Endodermal cell (in vitro differentiated cells): ENCODE measurements around the gene PRIMPOL. TPM values are rescaled to one million over a fixed set of nuclear protein-coding genes. Genes with fewer than 3 reads are reported as not detected.

Experiments
- DNase-seq: peaks from one replicate; pipeline ENCODE4 v3.0.0-alpha.2; 2017
- H3K27ac ChIP-seq: 2 replicates; pipeline ENCODE4 v1.5.1; 2013; ENCODE audit warnings: mild to moderate bottlenecking, low read depth, low read length, moderate library complexity
- H3K27me3 ChIP-seq: 2 replicates; pipeline ENCODE4 v1.6.1; 2013; ENCODE audit warnings: mild to moderate bottlenecking, low read length, moderate library complexity; ENCODE audit not compliant: insufficient read depth, control insufficient read depth, poor library complexity, severe bottlenecking
- H3K36me3 ChIP-seq: 2 replicates; pipeline ENCODE4 v1.7.0; 2013; ENCODE audit warnings: mild to moderate bottlenecking, low read length, moderate library complexity; ENCODE audit not compliant: control insufficient read depth, insufficient read depth
- H3K4me1 ChIP-seq: one replicate; pipeline ENCODE4 v1.7.0; 2013; ENCODE audit warnings: low read length; ENCODE audit not compliant: control insufficient read depth, insufficient read depth
- H3K4me3 ChIP-seq: 2 replicates; pipeline ENCODE4 v1.5.1; 2013; ENCODE audit warnings: mild to moderate bottlenecking, low read length, moderate library complexity
- H3K9ac ChIP-seq: 2 replicates; pipeline ENCODE4 v1.6.1; 2013; ENCODE audit warnings: mild to moderate bottlenecking, low read length, moderate library complexity; ENCODE audit not compliant: poor library complexity, severe bottlenecking; ENCODE audit errors: extremely low read depth
- H3K9me3 ChIP-seq: 2 replicates; pipeline ENCODE4 v1.6.1; 2013; ENCODE audit warnings: mild to moderate bottlenecking, low read length, moderate library complexity; ENCODE audit not compliant: control insufficient read depth
- H3K27ac Mint-ChIP-seq: 2 replicates; pipeline ENCODE4 v1.8.0; 2020; ENCODE audit warnings: mixed read lengths
- H3K27me3 Mint-ChIP-seq: 2 replicates; pipeline ENCODE4 v1.8.0; 2021; ENCODE audit warnings: mild to moderate bottlenecking, mixed read lengths; ENCODE audit not compliant: insufficient read depth
- H3K36me3 Mint-ChIP-seq: 2 replicates; pipeline ENCODE4 v1.8.0; 2020; ENCODE audit warnings: low read depth, mixed read lengths
- H3K4me1 Mint-ChIP-seq: 2 replicates; pipeline ENCODE4 v1.8.0; 2020; ENCODE audit warnings: mixed read lengths
- H3K4me3 Mint-ChIP-seq: 2 replicates; pipeline ENCODE4 v1.8.0; 2020; ENCODE audit warnings: mild to moderate bottlenecking, moderate library complexity, mixed read lengths
- H3K9me3 Mint-ChIP-seq: 2 replicates; pipeline ENCODE4 v1.8.0; 2020; ENCODE audit warnings: mild to moderate bottlenecking, mixed read lengths
- WGBS, 2 experiments: methylation state at CpG; one replicate each; pipeline versions ENCODE4 v1.1.5 to v1.1.7; 2013; ENCODE audit warnings: missing lambda C conversion rate in 2 of 2, mixed read lengths in 1 of 2; ENCODE audit not compliant: insufficient coverage in 1 of 2, insufficient read length in 1 of 2; 5-methylcytosine and 5-hydroxymethylcytosine counted together
- total RNA-seq, 2 donors: library from RNA; stranded (reverse); fragmentation: NEBNext Ultra II Directional in 1 of 2; extraction: Animal tissue kit (Norgen Biotek cat#: 25700) in 1 of 2; gene quantifications; 2 replicates in 1 of 2; 3 replicates in 1 of 2; pipeline ENCODE4 v1.2.1, GENCODE V29; 2021
- TF ChIP-seq, protein P1 (sequence below): fragments of 200-600 bp; sonication (generic); conservative IDR thresholded peaks from 2 replicates; pipeline ENCODE4 v1.5.0; 2021; ENCODE audit warnings: antibody characterized with exemption, mild to moderate bottlenecking

The PRIMPOL gene
- total RNA-seq, 2 donors from 2014 or later, result 10.1 to 12.0 TPM

DNA sequence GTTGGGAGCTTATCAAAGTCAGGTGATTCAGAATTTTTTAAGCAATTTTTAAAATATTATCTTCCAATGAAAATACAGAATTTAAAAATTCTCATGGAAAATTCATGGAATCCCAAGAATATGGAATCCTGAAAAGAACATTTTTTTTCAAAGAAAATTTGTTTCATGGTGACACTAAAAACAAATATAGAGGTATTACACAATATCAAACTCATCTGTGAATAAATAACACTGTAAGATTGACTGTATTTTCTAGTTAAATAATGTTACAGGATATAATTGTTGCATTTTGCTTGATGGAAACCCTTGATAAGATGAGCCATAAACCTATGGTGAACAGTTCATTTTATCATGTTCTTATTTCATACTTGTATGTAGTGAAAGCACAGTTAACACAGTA lies 11.4 kb downstream of the PRIMPOL start:
- H3K4me3 ChIP-seq, result no peak overlapping the region
- H3K9ac ChIP-seq, result no peak overlapping the region
- Mint-ChIP-seq H3K9me3 (no peaks in the 10 kb centered on the region), H3K36me3 (peaks cover 19% of the 10 kb centered on the region), H3K4me1 (no peaks in the 10 kb centered on the region), H3K27me3 (no peaks in the 10 kb centered on the region), H3K4me3 (no peak overlapping the region), H3K27ac (no peak overlapping the region)
- H3K9me3 ChIP-seq, result no peaks in the 10 kb centered on the region
- no peaks in the 10 kb centered on the region for H3K4me1 ChIP-seq
- no peak overlapping the region for H3K27ac ChIP-seq
- TF ChIP-seq, protein P1, sequence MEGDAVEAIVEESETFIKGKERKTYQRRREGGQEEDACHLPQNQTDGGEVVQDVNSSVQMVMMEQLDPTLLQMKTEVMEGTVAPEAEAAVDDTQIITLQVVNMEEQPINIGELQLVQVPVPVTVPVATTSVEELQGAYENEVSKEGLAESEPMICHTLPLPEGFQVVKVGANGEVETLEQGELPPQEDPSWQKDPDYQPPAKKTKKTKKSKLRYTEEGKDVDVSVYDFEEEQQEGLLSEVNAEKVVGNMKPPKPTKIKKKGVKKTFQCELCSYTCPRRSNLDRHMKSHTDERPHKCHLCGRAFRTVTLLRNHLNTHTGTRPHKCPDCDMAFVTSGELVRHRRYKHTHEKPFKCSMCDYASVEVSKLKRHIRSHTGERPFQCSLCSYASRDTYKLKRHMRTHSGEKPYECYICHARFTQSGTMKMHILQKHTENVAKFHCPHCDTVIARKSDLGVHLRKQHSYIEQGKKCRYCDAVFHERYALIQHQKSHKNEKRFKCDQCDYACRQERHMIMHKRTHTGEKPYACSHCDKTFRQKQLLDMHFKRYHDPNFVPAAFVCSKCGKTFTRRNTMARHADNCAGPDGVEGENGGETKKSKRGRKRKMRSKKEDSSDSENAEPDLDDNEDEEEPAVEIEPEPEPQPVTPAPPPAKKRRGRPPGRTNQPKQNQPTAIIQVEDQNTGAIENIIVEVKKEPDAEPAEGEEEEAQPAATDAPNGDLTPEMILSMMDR, result no peak
- no peak for DNase-seq
- no peaks in the 10 kb centered on the region for H3K27me3 ChIP-seq
- peaks cover 5% of the 10 kb centered on the region for H3K36me3 ChIP-seq

GRCh38 chr4:184662236-184662635 lies 12.7 kb downstream of the PRIMPOL start:
- Histone ChIP-seq H3K27ac (no peak overlapping the region), H3K9me3 (no peaks in the 10 kb centered on the region), H3K27me3 (no peaks in the 10 kb centered on the region), H3K9ac (no peak overlapping the region), H3K4me3 (no peak overlapping the region), H3K4me1 (no peaks in the 10 kb centered on the region), H3K36me3 (peaks cover 5% of the 10 kb centered on the region)
- H3K4me1 Mint-ChIP-seq, result no peaks in the 10 kb centered on the region
- H3K27ac Mint-ChIP-seq, result no peak overlapping the region
- no CpG with 5 or more reads among the region's 1 CpG for WGBS, 2 experiments
- H3K9me3 Mint-ChIP-seq, result no peaks in the 10 kb centered on the region
- H3K4me3 Mint-ChIP-seq, result no peak overlapping the region
- TF ChIP-seq, protein P1, result no peak
- H3K27me3 Mint-ChIP-seq, result no peaks in the 10 kb centered on the region
- H3K36me3 Mint-ChIP-seq, result peaks cover 25% of the 10 kb centered on the region
- no peak for DNase-seq

DNA sequence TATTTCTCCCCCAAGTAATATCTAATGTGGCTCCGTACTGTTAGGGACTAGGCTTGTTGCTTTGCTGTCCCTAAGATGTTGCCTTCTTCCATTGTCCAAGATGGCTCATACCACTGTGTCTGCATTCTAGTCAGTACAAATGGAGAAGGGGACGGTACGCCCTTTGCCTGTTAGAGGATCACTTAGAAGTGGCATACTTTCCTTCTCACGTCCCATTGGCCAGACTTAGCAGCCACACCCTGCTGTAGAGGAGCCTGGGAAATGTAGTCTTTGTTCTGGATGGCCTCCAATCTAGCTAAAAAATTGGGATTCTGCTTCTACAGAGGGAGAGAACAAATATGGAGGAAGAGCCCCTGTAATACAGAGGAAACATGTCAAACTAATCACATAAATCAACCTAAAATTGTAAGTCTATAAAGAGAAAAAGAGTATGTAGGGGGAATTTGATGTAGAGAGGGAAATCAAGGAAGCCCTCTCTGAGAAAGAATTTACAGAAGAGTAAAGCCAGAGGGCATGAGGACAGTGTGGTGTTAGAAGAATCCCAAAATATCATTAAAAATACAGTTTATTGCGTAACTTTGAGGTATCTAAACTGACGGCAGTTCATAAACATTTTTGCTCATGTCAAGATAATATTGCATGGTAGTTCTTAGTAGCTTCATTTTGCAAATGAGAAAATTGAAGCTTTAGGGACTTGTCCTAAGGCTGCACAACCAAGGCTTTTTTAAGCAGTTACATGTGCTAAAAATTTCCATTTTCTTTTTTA lies 15.1 kb downstream of the PRIMPOL start:
- Histone ChIP-seq H3K36me3 (peaks cover 5% of the 10 kb centered on the region), H3K9me3 (no peaks in the 10 kb centered on the region), H3K9ac (no peak overlapping the region), H3K4me1 (no peaks in the 10 kb centered on the region), H3K27me3 (no peaks in the 10 kb centered on the region), H3K27ac (no peak overlapping the region), H3K4me3 (no peak overlapping the region)
- Mint-ChIP-seq H3K4me1 (peaks cover 4% of the 10 kb centered on the region), H3K9me3 (no peaks in the 10 kb centered on the region), H3K36me3 (peaks cover 28% of the 10 kb centered on the region), H3K4me3 (no peak overlapping the region), H3K27ac (peak overlapping the region; percentile 2), H3K27me3 (no peaks in the 10 kb centered on the region)
- peak; percentile 71 for DNase-seq
- TF ChIP-seq, protein P1, result no peak
- 40 to 69% methylated on average over 3 to 6 of the region's 6 CpGs for WGBS, 2 experiments
